ENCODE results near the gene FGF21.

GRCh38 chr19:48796298-48797083, 41.2 kb downstream of the FGF21 start:
- TF ChIP-seq CTCF (IDR thresholded peaks at IDR 0.05; ENCODE audit: insufficient read depth, low read length, poor library complexity, severe bottlenecking) (no peak), EZH2phosphoT487 (conservative IDR thresholded peaks at IDR 0.05; ENCODE audit: low read length) (no peak)
